Keratinocyte (primary cell): ENCODE data around the gene NLGN1. TPM values are rescaled to one million over a fixed set of nuclear protein-coding genes. Genes with fewer than 3 reads are reported as not detected.

Source experiments
- DNase-seq: peaks from one replicate; pipeline ENCODE4 v3.0.0-alpha.2; 2011; ENCODE audit warnings: low read depth, missing footprints, low spot score
- FAIRE-seq: peaks from 2 replicates; lab custom pipeline; 2011; peaks lifted over from hg19 to GRCh38; lab: Jason Lieb, UNC
- H2AFZ ChIP-seq: 2 replicates; pipeline ENCODE4 v1.6.0; 2012; ENCODE audit warnings: low read length, control low read depth, inconsistent platforms; ENCODE audit not compliant: control insufficient read depth
- H3K27ac ChIP-seq: 2 replicates; pipeline ENCODE4 v1.5.1; 2011; ENCODE audit warnings: low read length; ENCODE audit not compliant: control insufficient read depth, insufficient read depth
- H3K27me3 ChIP-seq: 3 replicates; pipeline ENCODE4 v1.6.0; 2011; ENCODE audit warnings: low read length; ENCODE audit not compliant: control insufficient read depth, insufficient read depth; ENCODE audit errors: extremely low read depth
- H3K36me3 ChIP-seq, 2 experiments: 2 replicates in 1 of 2; 3 replicates in 1 of 2; pipeline ENCODE4 v1.5.1; 2011; ENCODE audit warnings: low read length in 2 of 2, mild to moderate bottlenecking in 1 of 2; ENCODE audit not compliant: control insufficient read depth in 2 of 2, insufficient read depth in 2 of 2; ENCODE audit errors: extremely low read depth in 1 of 2
- H3K4me1 ChIP-seq: 3 replicates; pipeline ENCODE4 v1.5.1; 2011; ENCODE audit warnings: low read length; ENCODE audit not compliant: control insufficient read depth, insufficient read depth; ENCODE audit errors: extremely low read depth
- H3K4me2 ChIP-seq: 3 replicates; pipeline ENCODE4 v1.6.0; 2011; ENCODE audit warnings: low read depth, low read length; ENCODE audit not compliant: control insufficient read depth, insufficient read depth; ENCODE audit errors: extremely low read depth
- H3K4me3 ChIP-seq, 3 experiments: fragments of 200-600 bp in 1 of 3; sonication (generic) in 1 of 3; 2 replicates in 2 of 3; 3 replicates in 1 of 3; pipeline ENCODE4 v1.5.1; 2011 to 2016; ENCODE audit warnings: low read length in 3 of 3, mild to moderate bottlenecking in 3 of 3, control low read depth in 2 of 3, inconsistent platforms in 1 of 3, low read depth in 1 of 3, mixed read lengths in 1 of 3, mixed run types in 1 of 3, moderate library complexity in 1 of 3; ENCODE audit not compliant: control insufficient read depth in 2 of 3, insufficient read depth in 2 of 3; ENCODE audit errors: extremely low read depth in 1 of 3
- H3K79me2 ChIP-seq: 2 replicates; pipeline ENCODE4 v1.6.0; 2012; ENCODE audit warnings: low read length; ENCODE audit not compliant: control insufficient read depth, insufficient read depth
- H3K9ac ChIP-seq: 3 replicates; pipeline ENCODE4 v1.6.0; 2011; ENCODE audit warnings: low read length; ENCODE audit not compliant: control insufficient read depth, insufficient read depth; ENCODE audit errors: extremely low read depth
- H3K9me1 ChIP-seq: 3 replicates; pipeline ENCODE4 v1.6.0; 2011; ENCODE audit warnings: low read length; ENCODE audit not compliant: control insufficient read depth, insufficient read depth; ENCODE audit errors: extremely low read depth
- H3K9me3 ChIP-seq: 2 replicates; pipeline ENCODE4 v1.5.1; 2012; ENCODE audit warnings: low read depth, low read length; ENCODE audit not compliant: control insufficient read depth
- H4K20me1 ChIP-seq: 3 replicates; pipeline ENCODE4 v1.6.0; 2011; ENCODE audit warnings: low read length; ENCODE audit not compliant: control insufficient read depth, insufficient read depth; ENCODE audit errors: extremely low read depth
- CTCF ChIP-seq, 3 experiments: IDR thresholded peaks in 1 of 3; conservative IDR thresholded peaks in 1 of 3; optimal IDR thresholded peaks in 1 of 3; 2 replicates in 2 of 3; 3 replicates in 1 of 3; pipeline versions ENCODE3 to v1.5.1; 2011; ENCODE audit warnings: low read length in 3 of 3, mild to moderate bottlenecking in 3 of 3, moderate library complexity in 2 of 3, control low read depth in 1 of 3, inconsistent platforms in 1 of 3; ENCODE audit not compliant: insufficient read depth in 2 of 3; ENCODE audit errors: extremely low read depth in 1 of 3
- EZH2 ChIP-seq: IDR thresholded peaks from one replicate; pipeline ENCODE4 v1.6.1; 2012; ENCODE audit warnings: inconsistent platforms, mild to moderate bottlenecking, low read length, moderate library complexity
- dilution Hi-C: fragments of 300-500 bp; cut with MboI; formaldehyde crosslinking; loops from one replicate; pipeline ENCODE4 v1.7.0; 2020; ENCODE audit warnings: low sequenced_read_pairs; ENCODE audit not compliant: extremely low pct_ligation_motif_present
- polyA plus RNA-seq, 5 experiments: library from polyadenylated mRNA; depleted of rRNA in 3 of 5; stranded (reverse) in 3 of 5; stranded (forward) in 1 of 5; unstranded in 1 of 5; fragments of >200 nt; gene quantifications; 1 replicate in 1 of 5; 2 replicates in 3 of 5; 3 replicates in 1 of 5; pipeline versions ENCODE4 v1.2.1 to v1.2.3, GENCODE V29; 2011 to 2012; ENCODE audit warnings: missing spikeins in 2 of 5, low read depth in 1 of 5, low replicate concordance in 1 of 5

NLGN1 gene
- polyA plus RNA-seq, 1 donor (not counting 4 experiments of a cell fraction or from before 2014, with no cell fraction given), result not detected

- Histone ChIP-seq H3K79me2 (no peaks in the 10 kb centered on the region), H3K9me1 (no peaks in the 10 kb centered on the region), H3K4me1 (no peaks in the 10 kb centered on the region), H4K20me1 (no peaks in the 10 kb centered on the region), H3K4me2 (no peak overlapping the region), H3K27ac (no peak overlapping the region), H3K36me3 (no peaks in the 10 kb centered on the region), H3K9ac (no peak overlapping the region), H3K4me3 (no peak overlapping the region), H3K27me3 (no peaks in the 10 kb centered on the region), H3K9me3 (no peaks in the 10 kb centered on the region), H2AFZ (no peak overlapping the region)
- dilution Hi-C loops, result no loop called here
- DNase-seq (no peak), FAIRE-seq (no peak)
- TF ChIP-seq CTCF (optimal IDR thresholded peaks at IDR 0.05 in 1 of 3, IDR thresholded peaks at IDR 0.05 in 1 of 3, conservative IDR thresholded peaks at IDR 0.05 in 1 of 3; ENCODE audit: extremely low read depth in 1 of 3, insufficient read depth in 2 of 3, low read length in 3 of 3) (no peak), EZH2 (no peak)
Observed at GRCh38 chr3:173513123-173513522, 115.6 kb downstream of the NLGN1 start.

- no peaks in the 10 kb centered on the region for H3K9me3 ChIP-seq
- FAIRE-seq (no peak), DNase-seq (no peak)
- no peaks in the 10 kb centered on the region for H3K36me3 ChIP-seq
- H4K20me1 ChIP-seq, result no peaks in the 10 kb centered on the region
- H3K27ac ChIP-seq, result no peak overlapping the region
- H3K79me2 ChIP-seq, result no peaks in the 10 kb centered on the region
- peak; percentile 44 to 65 (median 56) for TF ChIP-seq CTCF (optimal IDR thresholded peaks at IDR 0.05 in 1 of 3, IDR thresholded peaks at IDR 0.05 in 1 of 3, conservative IDR thresholded peaks at IDR 0.05 in 1 of 3; ENCODE audit: extremely low read depth in 1 of 3, insufficient read depth in 2 of 3, low read length in 3 of 3)
- no peak for TF ChIP-seq EZH2
- no peak overlapping the region for H2AFZ ChIP-seq
- H3K4me2 ChIP-seq, result no peak overlapping the region
- H3K9ac ChIP-seq, result no peak overlapping the region
- H3K4me3 ChIP-seq, result no peak overlapping the region
- no peaks in the 10 kb centered on the region for H3K4me1 ChIP-seq
- H3K27me3 ChIP-seq, result no peaks in the 10 kb centered on the region
- dilution Hi-C loops, result no loop called here
- no peaks in the 10 kb centered on the region for H3K9me1 ChIP-seq
Observed at GRCh38 chr3:173529062-173529711, 131.6 kb downstream of the NLGN1 start.
